SK-N-SH treated with all-trans-retinoic acid at 6 μM for 48 hours (cell line): Measurements from ENCODE around the gene KREMEN1.

ENCODE experiments used
- ATAC-seq: fragments of 200-7000 bp; cut with Tn5 transposase; 3 replicates; pipeline ENCODE4 v1.9.1; 2020; ENCODE audit warnings: mild to moderate bottlenecking, moderate library complexity
- ARNTL ChIP-seq: fragments of 450-650 bp; formaldehyde crosslinking; IDR thresholded peaks from 2 replicates; pipeline ENCODE4 v1.5.0; 2020; ENCODE audit warnings: low read depth, mild to moderate bottlenecking, moderate library complexity, borderline replicate concordance
- BACH2 ChIP-seq: fragments of 250-450 bp; sonication (Bioruptor Pico); IDR thresholded peaks from 2 replicates; pipeline ENCODE4 v1.9.0; 2021; ENCODE audit warnings: mild to moderate bottlenecking, borderline replicate concordance
- CREB5 ChIP-seq: fragments of 250-450 bp; sonication (Bioruptor Pico); IDR thresholded peaks from 2 replicates; pipeline ENCODE4 v1.5.1; 2020; ENCODE audit warnings: low read depth, mild to moderate bottlenecking, moderate library complexity
- CSDC2 ChIP-seq: fragments of 250-450 bp; sonication (Bioruptor Pico); IDR thresholded peaks from 2 replicates; pipeline ENCODE4 v1.5.0; 2020; ENCODE audit warnings: mild to moderate bottlenecking, moderate library complexity
- CSRNP3 ChIP-seq: fragments of 250-450 bp; sonication (Bioruptor Pico); IDR thresholded peaks from 2 replicates; pipeline ENCODE4 v1.5.1; 2021; ENCODE audit warnings: mild to moderate bottlenecking, moderate library complexity
- ESRRG ChIP-seq: fragments of 250-450 bp; sonication (Bioruptor Pico); IDR thresholded peaks from 2 replicates; pipeline ENCODE4 v1.6.1; 2021; ENCODE audit warnings: mild to moderate bottlenecking
- GLIS3 ChIP-seq: fragments of 250-450 bp; sonication (Bioruptor Pico); IDR thresholded peaks from 2 replicates; pipeline ENCODE4 v1.5.0; 2020; ENCODE audit warnings: mild to moderate bottlenecking, moderate library complexity
- OSR1 ChIP-seq: fragments of 250-450 bp; sonication (Bioruptor Pico); IDR thresholded peaks from 2 replicates; pipeline ENCODE4 v1.8.0; 2022; ENCODE audit warnings: moderate library complexity, mild to moderate bottlenecking, inconsistent platforms
- PATZ1 ChIP-seq: fragments of 250-450 bp; sonication (Bioruptor Pico); IDR thresholded peaks from 2 replicates; pipeline ENCODE4 v1.8.0; 2020; ENCODE audit warnings: mild to moderate bottlenecking, moderate library complexity, borderline replicate concordance
- POU6F1 ChIP-seq: fragments of 250-450 bp; sonication (Bioruptor Pico); IDR thresholded peaks from 2 replicates; pipeline ENCODE4 v1.8.0; 2021; ENCODE audit warnings: low read depth, mild to moderate bottlenecking, moderate library complexity, borderline replicate concordance
- PPARA ChIP-seq: fragments of 250-450 bp; sonication (Bioruptor Pico); IDR thresholded peaks from 2 replicates; pipeline ENCODE4 v1.5.0; 2020; ENCODE audit warnings: mild to moderate bottlenecking, borderline replicate concordance
- RARB ChIP-seq: fragments of 250-450 bp; sonication (Bioruptor Pico); IDR thresholded peaks from 2 replicates; pipeline ENCODE4 v1.8.0; 2021; ENCODE audit warnings: mild to moderate bottlenecking, moderate library complexity
- SNAI2 ChIP-seq: fragments of 250-450 bp; sonication (Bioruptor Pico); IDR thresholded peaks from 2 replicates; pipeline ENCODE4 v1.5.0; 2020; ENCODE audit warnings: mild to moderate bottlenecking, moderate library complexity
- TOX ChIP-seq: fragments of 250-450 bp; sonication (Bioruptor Pico); IDR thresholded peaks from 2 replicates; pipeline ENCODE4 v1.8.0; 2021; ENCODE audit warnings: mild to moderate bottlenecking, moderate library complexity, borderline replicate concordance
- TSHZ2 ChIP-seq: fragments of 250-450 bp; sonication (Bioruptor Pico); IDR thresholded peaks from 2 replicates; pipeline ENCODE4 v1.5.0; 2020; ENCODE audit warnings: mild to moderate bottlenecking, moderate library complexity
- ZC3H10 ChIP-seq: fragments of 250-450 bp; sonication (Bioruptor Pico); IDR thresholded peaks from 2 replicates; pipeline ENCODE4 v1.5.1; 2021; ENCODE audit warnings: mild to moderate bottlenecking, moderate library complexity
- ZFP3 ChIP-seq: fragments of 250-450 bp; sonication (Bioruptor Pico); IDR thresholded peaks from 2 replicates; pipeline ENCODE4 v1.5.0; 2020; ENCODE audit warnings: mild to moderate bottlenecking, moderate library complexity
- ZFP30 ChIP-seq: fragments of 450-650 bp; formaldehyde crosslinking; IDR thresholded peaks from 2 replicates; pipeline ENCODE4 v1.5.0; 2022; ENCODE audit warnings: mild to moderate bottlenecking, moderate library complexity
- ZNF565 ChIP-seq: fragments of 450-650 bp; formaldehyde crosslinking; conservative IDR thresholded peaks from 2 replicates; pipeline ENCODE4 v1.5.0; 2020; ENCODE audit warnings: low read depth, mild to moderate bottlenecking, moderate library complexity
- ZNF70 ChIP-seq: fragments of 450-650 bp; formaldehyde crosslinking; IDR thresholded peaks from 2 replicates; pipeline ENCODE4 v1.5.0; 2020; ENCODE audit warnings: mild to moderate bottlenecking, moderate library complexity
- ZNF8 ChIP-seq: fragments of 450-650 bp; formaldehyde crosslinking; IDR thresholded peaks from 2 replicates; pipeline ENCODE4 v1.5.0; 2020; ENCODE audit warnings: mild to moderate bottlenecking, moderate library complexity

The KREMEN1 gene

GRCh38 chr22:29128891-29129807 is 56.3 kb downstream of the KREMEN1 start (continued):
- TF ChIP-seq OSR1, result no peak
- TF ChIP-seq PPARA, result no peak
- no peak for TF ChIP-seq ZFP30 (CRISPR knock-in tag)
- no peak for TF ChIP-seq ZFP3 (CRISPR knock-in tag)
- no peak for TF ChIP-seq ESRRG (CRISPR knock-in tag)

GRCh38 chr22:29129808-29130140 is 56.9 kb downstream of the KREMEN1 start:
- ATAC-seq, result no peak
- TF ChIP-seq CREB5 (CRISPR knock-in tag), result no peak
- TF ChIP-seq RARB (CRISPR knock-in tag), result no peak
- TF ChIP-seq CSRNP3 (CRISPR knock-in tag), result no peak
- no peak for TF ChIP-seq POU6F1 (CRISPR knock-in tag)
- no peak for TF ChIP-seq ESRRG (CRISPR knock-in tag)
- TF ChIP-seq ZNF8 (CRISPR knock-in tag), result no peak
- no peak for TF ChIP-seq ARNTL (CRISPR knock-in tag)
- no peak for TF ChIP-seq ZC3H10
- no peak for TF ChIP-seq ZNF70
- no peak for TF ChIP-seq PATZ1
- TF ChIP-seq TOX (CRISPR knock-in tag), result no peak
- TF ChIP-seq GLIS3 (CRISPR knock-in tag), result no peak
- no peak for TF ChIP-seq ZNF565 (CRISPR knock-in tag)
- TF ChIP-seq ZFP30 (CRISPR knock-in tag), result no peak
- TF ChIP-seq CSDC2 (CRISPR knock-in tag), result no peak
- no peak for TF ChIP-seq SNAI2 (CRISPR knock-in tag)
- TF ChIP-seq ZFP3 (CRISPR knock-in tag), result no peak
- TF ChIP-seq TSHZ2 (CRISPR knock-in tag), result no peak
- no peak for TF ChIP-seq PPARA

- no peak for TF ChIP-seq PPARA
- TF ChIP-seq SNAI2 (CRISPR knock-in tag), result no peak
- TF ChIP-seq OSR1, result no peak
- TF ChIP-seq BACH2 (CRISPR knock-in tag), result no peak
- TF ChIP-seq ARNTL (CRISPR knock-in tag), result no peak
- no peak for TF ChIP-seq TOX (CRISPR knock-in tag)
- no peak for TF ChIP-seq TSHZ2 (CRISPR knock-in tag)
- ATAC-seq, result no peak
Observed at GRCh38 chr22:29130476-29130875, 57.6 kb downstream of the KREMEN1 start.
